GM19238 (cell line): ENCODE results near the gene NEU2.
"Not testable (repeated sequence)": the region's sequence is repeated elsewhere in the genome, so short reads cannot be mapped to it uniquely, and the experiment has no call there.

Experiments
- DNase-seq: peaks from one replicate; pipeline ENCODE4 v3.0.0; 2011; ENCODE audit warnings: low spot score; ENCODE audit not compliant: insufficient read length

The NEU2 gene

DNA sequence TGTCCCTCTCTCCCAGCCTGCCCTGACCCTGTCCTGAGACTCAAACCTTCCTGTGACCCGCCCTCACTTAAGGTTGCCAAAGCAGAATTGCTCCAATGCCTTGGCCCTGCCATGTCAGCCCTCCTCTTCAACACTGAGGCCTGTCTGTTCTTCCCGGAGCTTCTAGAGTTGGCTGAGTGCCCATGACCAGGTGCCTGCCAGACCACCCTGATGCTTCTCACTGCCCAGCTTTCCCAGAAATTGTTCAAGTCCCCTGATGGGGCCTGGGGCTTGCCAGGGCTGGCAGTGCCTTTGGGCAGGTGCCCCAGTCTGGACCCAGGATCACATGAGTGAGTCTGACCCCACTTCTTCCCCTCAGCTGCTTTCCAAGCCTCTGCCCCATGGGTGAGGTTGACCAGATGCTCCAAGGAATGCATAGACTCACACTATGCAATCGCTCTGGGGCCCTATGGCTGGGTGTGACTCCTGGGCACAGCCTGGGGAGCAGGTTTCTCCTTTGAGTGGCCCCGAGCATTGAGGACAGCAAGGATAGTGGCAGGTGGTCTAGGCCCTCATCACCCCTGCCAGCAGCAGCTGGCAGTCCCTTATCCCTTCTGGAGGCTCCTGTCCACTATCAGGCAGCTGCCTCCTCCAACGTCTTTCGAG lies 24.6 kb downstream of the NEU2 start:
- DNase-seq = no peak

DNA sequence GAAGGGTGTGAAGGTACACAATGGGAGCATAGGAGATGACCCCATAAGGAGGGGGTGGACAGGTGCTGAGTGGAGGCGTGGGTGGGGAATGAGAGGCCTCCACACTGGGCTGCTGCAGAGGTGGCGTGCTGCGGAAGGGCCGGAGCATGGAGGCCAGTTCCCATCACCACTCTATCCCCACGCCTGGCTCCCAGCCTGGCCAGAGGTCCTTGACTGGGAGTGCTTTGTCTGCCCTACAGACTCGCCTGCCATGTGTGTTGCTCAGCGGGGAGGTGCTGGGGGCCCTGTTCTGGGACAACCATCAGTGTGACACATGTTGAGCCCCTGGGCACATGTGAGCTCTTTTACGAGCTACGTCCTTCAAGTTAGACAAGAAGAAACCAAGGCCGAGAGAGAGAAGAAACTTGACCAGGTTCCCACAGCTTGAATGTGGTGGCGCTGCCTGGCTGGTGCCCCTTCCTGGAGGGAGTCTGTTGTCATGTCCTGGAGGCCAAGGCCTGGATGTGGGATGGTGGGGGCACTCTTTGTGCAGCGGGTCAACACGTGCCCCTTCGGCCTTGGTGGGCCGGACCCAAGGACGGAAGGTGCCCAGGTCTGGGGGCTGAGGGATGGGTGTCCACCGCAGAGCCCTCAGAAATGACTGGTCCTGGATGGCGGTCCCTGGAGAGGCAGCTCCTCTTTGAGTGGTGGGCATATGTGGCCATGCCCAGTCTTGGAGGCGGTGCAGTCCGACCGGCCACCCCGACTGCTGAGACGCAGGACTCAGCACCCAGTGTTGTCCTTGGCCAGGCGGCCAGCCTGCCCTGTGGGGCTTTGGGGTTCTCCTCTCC lies 26.5 kb downstream of the NEU2 start:
- no peak for DNase-seq

DNA sequence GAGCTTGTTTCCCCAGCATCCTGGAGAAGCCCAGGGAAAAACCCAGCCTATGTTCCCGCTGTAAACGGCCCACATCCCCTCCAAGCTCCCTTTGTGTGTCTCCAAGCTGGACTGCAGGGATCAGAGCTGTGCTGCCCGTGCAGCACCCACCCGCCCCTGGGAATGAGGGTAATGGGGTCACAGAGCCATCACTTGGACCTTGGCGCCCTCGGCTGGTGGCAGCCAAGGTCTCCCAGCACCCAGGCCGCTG lies 27.0 kb downstream of the NEU2 start:
- no peak for DNase-seq

GRCh38 chr2:233059797-233060500 lies 27.5 kb downstream of the NEU2 start, which contains the start of gene INPP5D:
Gene INPP5D, plus strand, starts transcription at chr2:233060342. Its CDS starts 137 bp downstream, at chr2:233060479.
- DNase-seq = peak; percentile 70

DNA sequence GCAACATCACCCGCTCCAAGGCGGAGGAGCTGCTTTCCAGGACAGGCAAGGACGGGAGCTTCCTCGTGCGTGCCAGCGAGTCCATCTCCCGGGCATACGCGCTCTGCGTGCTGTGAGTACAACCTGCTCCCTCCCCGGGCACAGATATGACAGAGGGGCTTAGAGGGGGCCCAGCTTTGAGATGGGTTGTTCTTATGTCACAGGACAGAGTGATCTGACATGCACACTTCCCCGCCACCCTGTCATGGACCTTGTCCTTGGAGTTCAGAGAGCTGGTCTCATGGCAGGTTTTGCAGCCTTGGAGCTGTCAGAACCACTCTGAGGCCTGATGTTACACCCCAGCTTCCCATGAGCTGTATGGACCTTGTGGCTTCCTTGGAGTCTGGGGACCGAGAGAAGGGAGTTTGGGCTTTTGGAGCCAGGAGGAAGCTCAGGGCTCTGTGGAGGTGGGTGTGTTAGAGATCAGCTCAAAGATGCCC lies 28.1 kb downstream of the NEU2 start:
- DNase-seq = no peak

- DNase-seq = no peak
Observed at GRCh38 chr2:233060980-233061590, 28.6 kb downstream of the NEU2 start.

DNA sequence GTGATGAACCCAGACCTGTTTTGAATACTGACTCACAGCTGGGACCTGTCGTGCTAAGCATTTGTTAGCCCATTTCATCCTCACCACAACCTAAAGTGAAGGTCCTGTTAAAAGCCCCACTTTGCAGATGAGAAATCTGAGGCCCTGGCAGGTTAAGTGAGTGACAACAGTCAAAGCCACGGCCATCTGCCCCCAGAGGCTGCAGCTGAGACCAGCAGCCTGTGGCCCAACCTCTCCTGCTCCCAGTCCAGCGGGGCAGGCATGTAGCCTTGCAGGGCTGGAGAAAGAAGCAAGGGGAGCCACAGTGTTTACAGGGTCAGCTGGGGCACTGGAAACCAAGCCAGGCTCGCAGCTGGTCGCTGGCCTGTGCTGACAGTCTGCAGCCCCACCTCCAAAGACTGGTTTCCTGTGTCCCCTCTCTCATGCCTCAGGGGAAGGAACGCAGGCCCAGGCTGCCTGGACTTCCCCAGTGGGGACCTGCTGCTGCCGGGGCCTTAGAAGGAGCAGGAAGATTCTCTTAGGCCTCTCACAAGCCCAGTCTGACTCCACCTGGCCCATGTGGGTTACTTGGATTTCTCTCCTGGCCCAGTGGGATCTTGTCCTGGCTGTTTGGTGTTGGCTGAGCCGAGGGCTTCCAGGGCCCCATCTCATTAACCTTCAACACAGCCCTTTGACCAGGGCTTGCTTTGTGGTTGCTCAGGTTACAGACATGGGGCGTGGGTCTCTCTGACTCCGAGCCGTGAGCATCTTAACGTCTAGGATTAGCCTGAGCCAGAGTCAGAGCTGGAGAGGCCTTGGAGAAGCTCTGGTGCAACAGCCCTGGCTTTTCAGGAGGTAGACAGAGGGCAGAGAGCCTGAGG lies 29.3 kb downstream of the NEU2 start:
- no peak for DNase-seq

- no peak for DNase-seq
Observed at GRCh38 chr2:233062451-233062850, 30.0 kb downstream of the NEU2 start.

DNA sequence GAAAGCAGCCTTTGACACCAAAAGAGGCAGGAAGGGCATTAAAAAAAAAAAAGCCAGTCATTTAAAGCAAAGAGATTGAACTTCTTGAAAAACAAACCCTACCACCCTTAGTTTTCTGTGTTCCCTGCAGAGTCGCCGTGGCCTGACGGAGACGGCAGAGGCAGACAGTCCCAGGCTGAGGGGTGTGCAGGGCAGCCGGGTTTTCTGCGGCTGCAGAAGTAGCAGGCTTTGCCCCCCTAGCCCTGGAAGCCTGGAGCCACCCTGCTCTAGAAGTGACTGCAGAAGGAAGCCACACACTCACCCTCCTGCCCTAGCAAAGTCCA lies 30.4 kb downstream of the NEU2 start:
- no peak for DNase-seq

DNA sequence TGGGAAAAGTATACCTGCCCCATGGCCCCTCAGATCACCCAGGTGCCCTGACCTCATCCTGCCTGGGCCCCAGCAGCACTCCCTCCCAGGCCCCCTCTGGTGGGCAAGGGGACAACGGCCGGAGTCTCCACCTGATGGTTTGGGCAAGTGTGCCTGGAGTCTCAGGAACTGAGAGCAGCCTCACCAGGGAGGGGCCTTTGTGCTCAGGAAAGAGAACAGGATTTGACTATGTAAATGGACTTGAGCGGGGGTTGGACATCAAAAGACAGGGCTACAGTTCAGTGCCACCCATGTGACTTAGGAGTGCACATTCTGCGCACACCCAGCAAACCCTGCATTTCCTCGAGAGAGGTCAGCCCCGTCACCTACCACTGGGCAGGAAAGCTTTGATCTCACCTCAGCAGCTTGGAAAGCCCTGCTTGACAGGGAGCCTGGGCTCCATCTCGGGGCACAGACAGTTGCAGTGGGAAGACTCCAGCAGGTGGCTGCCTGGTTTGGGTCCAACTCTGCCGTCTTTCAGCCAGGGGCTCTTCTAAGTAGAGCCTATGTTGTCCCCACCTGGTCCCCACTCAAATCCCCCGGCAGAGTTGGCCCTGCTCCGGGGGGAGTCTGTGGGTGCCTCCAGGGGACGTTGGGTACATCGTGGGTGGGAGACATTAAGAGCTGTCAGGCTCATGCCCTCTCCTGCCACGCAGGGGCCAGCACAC lies 30.9 kb downstream of the NEU2 start:
- peak; percentile 56 for DNase-seq

DNA sequence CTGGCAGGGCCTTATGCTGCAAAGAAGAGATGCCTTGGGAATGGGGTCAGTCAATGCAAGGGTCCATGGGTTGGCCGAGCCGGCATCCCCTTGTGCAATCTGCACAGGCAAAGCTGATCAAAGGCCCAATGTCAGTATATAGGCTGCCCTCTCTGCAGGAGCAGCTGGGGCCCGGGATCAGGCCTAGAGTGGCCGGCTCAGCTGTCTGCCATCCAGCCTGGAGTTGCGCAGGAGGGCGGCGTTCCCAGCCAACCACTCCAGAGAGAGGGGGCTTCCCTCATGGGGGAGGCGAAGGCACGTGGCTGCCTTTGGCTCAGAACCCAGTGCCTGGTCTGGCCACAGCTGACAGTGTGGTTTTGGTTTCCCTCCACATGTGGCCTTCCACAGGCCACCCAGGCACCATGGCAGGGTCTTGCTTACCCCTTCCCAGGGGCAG lies 31.5 kb downstream of the NEU2 start:
- DNase-seq = no peak

GRCh38 chr2:233064530-233065199 lies 32.2 kb downstream of the NEU2 start:
- no peak for DNase-seq

- DNase-seq = not testable (repeated sequence)
Observed at GRCh38 chr2:233065200-233065589, 32.7 kb downstream of the NEU2 start.

GRCh38 chr2:233065954-233066470 lies 33.5 kb downstream of the NEU2 start:
- no peak for DNase-seq

GRCh38 chr2:233068762-233069418 lies 36.4 kb downstream of the NEU2 start:
- no peak for DNase-seq

DNA sequence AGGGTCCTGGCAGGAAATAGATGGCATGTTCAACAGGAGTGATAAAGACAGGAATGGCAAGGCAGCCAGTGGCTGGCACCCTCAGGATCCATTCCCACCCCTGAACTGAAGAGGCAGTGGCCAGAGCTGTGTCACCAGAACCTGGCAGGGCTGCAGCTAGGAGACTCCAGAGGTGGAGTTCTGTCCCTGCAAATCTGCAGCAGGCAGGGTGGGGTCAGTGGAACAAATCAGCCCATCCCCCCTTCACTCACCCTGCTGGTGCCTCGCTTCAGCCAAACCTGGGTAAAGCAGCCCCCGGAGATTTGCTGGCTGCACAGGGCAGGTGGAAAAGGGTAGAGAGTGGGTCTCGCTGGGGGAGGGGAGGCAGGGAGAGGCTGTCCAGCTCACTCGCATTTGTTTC lies 40.4 kb downstream of the NEU2 start:
- DNase-seq = no peak

GRCh38 chr2:233074106-233074505 lies 41.6 kb downstream of the NEU2 start:
- DNase-seq = no peak

DNA sequence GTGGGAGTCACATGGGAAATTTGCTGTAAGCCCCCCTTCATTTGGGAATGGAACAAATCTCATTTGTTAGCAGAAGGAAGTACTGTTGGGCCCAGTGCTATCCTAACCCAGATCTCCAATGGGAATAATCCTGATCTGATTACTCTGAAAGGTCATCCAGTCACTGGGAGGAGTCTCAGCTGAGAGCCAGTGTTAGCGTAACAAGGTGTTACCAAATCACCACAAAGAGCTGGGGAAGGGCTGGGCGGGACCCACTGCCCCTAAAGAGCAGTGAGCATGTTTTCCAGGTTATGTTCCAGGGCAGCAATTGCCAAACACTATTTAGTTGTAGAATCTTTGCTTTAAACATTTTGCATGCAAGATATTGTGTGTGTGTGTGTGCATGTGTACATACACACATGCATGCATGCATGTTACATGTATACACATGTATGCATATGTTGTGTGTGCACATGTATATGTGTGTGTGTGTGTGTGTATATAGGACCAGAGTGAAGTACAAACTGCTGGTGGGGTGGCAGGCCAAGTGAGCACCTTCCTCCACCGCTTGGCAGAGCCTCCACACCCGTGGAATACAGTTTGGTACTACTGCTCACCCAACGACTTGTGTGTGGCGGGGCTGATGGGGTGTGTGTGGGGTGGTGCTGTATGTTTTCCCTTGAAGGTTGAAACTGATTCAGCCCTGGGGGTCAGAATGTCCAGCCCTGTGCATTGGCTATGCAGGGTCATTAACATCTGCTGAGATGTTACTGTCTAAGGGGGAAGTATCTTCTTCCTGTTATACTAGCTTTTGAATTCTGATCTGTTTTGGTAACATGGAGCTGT lies 42.9 kb downstream of the NEU2 start:
- no peak for DNase-seq
